Keratinocyte (primary cell): ENCODE measurements around the gene C2CD2L. TPM values are rescaled to one million over a fixed set of nuclear protein-coding genes. Genes with fewer than 3 reads are reported as not detected.

ENCODE experiments used
- DNase-seq: peaks from one replicate; pipeline ENCODE4 v3.0.0-alpha.2; 2011; ENCODE audit warnings: low read depth, missing footprints, low spot score
- FAIRE-seq: peaks from 2 replicates; lab custom pipeline; 2011; peaks lifted over from hg19 to GRCh38; lab: Jason Lieb, UNC
- H2AFZ ChIP-seq: 2 replicates; pipeline ENCODE4 v1.6.0; 2012; ENCODE audit warnings: low read length, control low read depth, inconsistent platforms; ENCODE audit not compliant: control insufficient read depth
- H3K27ac ChIP-seq: 2 replicates; pipeline ENCODE4 v1.5.1; 2011; ENCODE audit warnings: low read length; ENCODE audit not compliant: control insufficient read depth, insufficient read depth
- H3K27me3 ChIP-seq: 3 replicates; pipeline ENCODE4 v1.6.0; 2011; ENCODE audit warnings: low read length; ENCODE audit not compliant: control insufficient read depth, insufficient read depth; ENCODE audit errors: extremely low read depth
- H3K36me3 ChIP-seq, 2 experiments: 2 replicates in 1 of 2; 3 replicates in 1 of 2; pipeline ENCODE4 v1.5.1; 2011; ENCODE audit warnings: low read length in 2 of 2, mild to moderate bottlenecking in 1 of 2; ENCODE audit not compliant: control insufficient read depth in 2 of 2, insufficient read depth in 2 of 2; ENCODE audit errors: extremely low read depth in 1 of 2
- H3K4me1 ChIP-seq: 3 replicates; pipeline ENCODE4 v1.5.1; 2011; ENCODE audit warnings: low read length; ENCODE audit not compliant: control insufficient read depth, insufficient read depth; ENCODE audit errors: extremely low read depth
- H3K4me2 ChIP-seq: 3 replicates; pipeline ENCODE4 v1.6.0; 2011; ENCODE audit warnings: low read depth, low read length; ENCODE audit not compliant: control insufficient read depth, insufficient read depth; ENCODE audit errors: extremely low read depth
- H3K4me3 ChIP-seq, 3 experiments: fragments of 200-600 bp in 1 of 3; sonication (generic) in 1 of 3; 2 replicates in 2 of 3; 3 replicates in 1 of 3; pipeline ENCODE4 v1.5.1; 2011 to 2016; ENCODE audit warnings: low read length in 3 of 3, mild to moderate bottlenecking in 3 of 3, control low read depth in 2 of 3, inconsistent platforms in 1 of 3, low read depth in 1 of 3, mixed read lengths in 1 of 3, mixed run types in 1 of 3, moderate library complexity in 1 of 3; ENCODE audit not compliant: control insufficient read depth in 2 of 3, insufficient read depth in 2 of 3; ENCODE audit errors: extremely low read depth in 1 of 3
- H3K79me2 ChIP-seq: 2 replicates; pipeline ENCODE4 v1.6.0; 2012; ENCODE audit warnings: low read length; ENCODE audit not compliant: control insufficient read depth, insufficient read depth
- H3K9ac ChIP-seq: 3 replicates; pipeline ENCODE4 v1.6.0; 2011; ENCODE audit warnings: low read length; ENCODE audit not compliant: control insufficient read depth, insufficient read depth; ENCODE audit errors: extremely low read depth
- H3K9me1 ChIP-seq: 3 replicates; pipeline ENCODE4 v1.6.0; 2011; ENCODE audit warnings: low read length; ENCODE audit not compliant: control insufficient read depth, insufficient read depth; ENCODE audit errors: extremely low read depth
- H3K9me3 ChIP-seq: 2 replicates; pipeline ENCODE4 v1.5.1; 2012; ENCODE audit warnings: low read depth, low read length; ENCODE audit not compliant: control insufficient read depth
- H4K20me1 ChIP-seq: 3 replicates; pipeline ENCODE4 v1.6.0; 2011; ENCODE audit warnings: low read length; ENCODE audit not compliant: control insufficient read depth, insufficient read depth; ENCODE audit errors: extremely low read depth
- EZH2 ChIP-seq: IDR thresholded peaks from one replicate; pipeline ENCODE4 v1.6.1; 2012; ENCODE audit warnings: inconsistent platforms, mild to moderate bottlenecking, low read length, moderate library complexity
- dilution Hi-C: fragments of 300-500 bp; cut with MboI; formaldehyde crosslinking; loops from one replicate; pipeline ENCODE4 v1.7.0; 2020; ENCODE audit warnings: low sequenced_read_pairs; ENCODE audit not compliant: extremely low pct_ligation_motif_present
- polyA plus RNA-seq, 5 experiments: library from polyadenylated mRNA; depleted of rRNA in 3 of 5; stranded (reverse) in 3 of 5; stranded (forward) in 1 of 5; unstranded in 1 of 5; fragments of >200 nt; gene quantifications; 1 replicate in 1 of 5; 2 replicates in 3 of 5; 3 replicates in 1 of 5; pipeline versions ENCODE4 v1.2.1 to v1.2.3, GENCODE V29; 2011 to 2012; ENCODE audit warnings: missing spikeins in 2 of 5, low read depth in 1 of 5, low replicate concordance in 1 of 5
- TF ChIP-seq, protein P1 (sequence below), 3 experiments: IDR thresholded peaks in 1 of 3; conservative IDR thresholded peaks in 1 of 3; optimal IDR thresholded peaks in 1 of 3; 2 replicates in 2 of 3; 3 replicates in 1 of 3; pipeline versions ENCODE3 to v1.5.1; 2011; ENCODE audit warnings: low read length in 3 of 3, mild to moderate bottlenecking in 3 of 3, moderate library complexity in 2 of 3, control low read depth in 1 of 3, inconsistent platforms in 1 of 3; ENCODE audit not compliant: insufficient read depth in 2 of 3; ENCODE audit errors: extremely low read depth in 1 of 3

Gene C2CD2L
- polyA plus RNA-seq, 1 donor (not counting 4 experiments of a cell fraction or from before 2014, with no cell fraction given), result 2.9 TPM

DNA sequence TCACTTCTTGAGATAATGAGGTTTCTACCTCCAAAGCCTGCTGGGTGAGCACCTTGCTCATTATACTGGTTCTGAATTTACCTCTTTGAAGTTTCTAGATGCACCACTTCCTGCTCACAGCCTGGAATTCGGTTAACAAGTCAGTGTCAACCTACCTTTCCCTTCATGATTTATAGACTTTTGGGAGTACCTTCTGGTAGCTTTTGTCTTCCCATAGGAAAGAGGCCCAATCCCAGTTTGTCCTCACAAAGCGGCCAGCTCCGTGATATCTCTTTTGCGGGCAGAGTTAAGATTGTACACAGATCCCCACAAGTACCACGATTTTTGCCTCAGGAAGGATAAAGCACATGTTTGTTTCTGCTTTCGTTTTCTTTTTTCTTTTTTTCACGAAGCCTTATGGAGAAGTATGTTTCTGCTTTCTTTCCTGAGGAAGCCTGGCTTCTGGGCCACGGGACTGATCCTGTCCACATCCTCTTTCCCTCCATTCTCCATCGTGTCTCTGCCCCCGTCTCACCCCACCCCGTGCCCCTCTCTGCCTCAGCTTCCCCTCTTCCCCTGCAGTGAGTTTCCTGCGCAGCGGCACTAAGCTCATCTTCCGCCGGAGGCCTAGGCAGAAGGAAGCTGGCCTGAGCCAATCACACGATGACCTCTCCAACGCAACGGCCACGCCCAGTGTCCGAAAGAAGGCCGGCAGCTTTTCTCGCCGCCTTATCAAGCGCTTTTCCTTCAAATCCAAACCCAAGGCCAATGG lies 8.5 kb downstream of the C2CD2L start:
- dilution Hi-C loops, result no loop called here
- H3K27ac ChIP-seq, result no peak overlapping the region
- H3K79me2 ChIP-seq, result no peaks in the 10 kb centered on the region
- FAIRE-seq (no peak), DNase-seq (no peak)
- no peaks in the 10 kb centered on the region for H3K9me3 ChIP-seq
- no peaks in the 10 kb centered on the region for H3K9me1 ChIP-seq
- peaks cover 8% of the 10 kb centered on the region for H3K4me1 ChIP-seq
- no peak overlapping the region for H3K4me2 ChIP-seq
- no peak overlapping the region for H3K9ac ChIP-seq
- no peaks in the 10 kb centered on the region for H4K20me1 ChIP-seq
- H3K36me3 ChIP-seq, result peaks cover 7 to 19% of the 10 kb centered on the region in 2 experiments
- no peaks in the 10 kb centered on the region for H3K27me3 ChIP-seq
- no peak overlapping the region for H2AFZ ChIP-seq
- TF ChIP-seq EZH2, result no peak
- TF ChIP-seq, protein P1, sequence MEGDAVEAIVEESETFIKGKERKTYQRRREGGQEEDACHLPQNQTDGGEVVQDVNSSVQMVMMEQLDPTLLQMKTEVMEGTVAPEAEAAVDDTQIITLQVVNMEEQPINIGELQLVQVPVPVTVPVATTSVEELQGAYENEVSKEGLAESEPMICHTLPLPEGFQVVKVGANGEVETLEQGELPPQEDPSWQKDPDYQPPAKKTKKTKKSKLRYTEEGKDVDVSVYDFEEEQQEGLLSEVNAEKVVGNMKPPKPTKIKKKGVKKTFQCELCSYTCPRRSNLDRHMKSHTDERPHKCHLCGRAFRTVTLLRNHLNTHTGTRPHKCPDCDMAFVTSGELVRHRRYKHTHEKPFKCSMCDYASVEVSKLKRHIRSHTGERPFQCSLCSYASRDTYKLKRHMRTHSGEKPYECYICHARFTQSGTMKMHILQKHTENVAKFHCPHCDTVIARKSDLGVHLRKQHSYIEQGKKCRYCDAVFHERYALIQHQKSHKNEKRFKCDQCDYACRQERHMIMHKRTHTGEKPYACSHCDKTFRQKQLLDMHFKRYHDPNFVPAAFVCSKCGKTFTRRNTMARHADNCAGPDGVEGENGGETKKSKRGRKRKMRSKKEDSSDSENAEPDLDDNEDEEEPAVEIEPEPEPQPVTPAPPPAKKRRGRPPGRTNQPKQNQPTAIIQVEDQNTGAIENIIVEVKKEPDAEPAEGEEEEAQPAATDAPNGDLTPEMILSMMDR (optimal IDR thresholded peaks at IDR 0.05 in 1 of 3, IDR thresholded peaks at IDR 0.05 in 1 of 3, conservative IDR thresholded peaks at IDR 0.05 in 1 of 3; ENCODE audit: extremely low read depth in 1 of 3, insufficient read depth in 2 of 3, low read length in 3 of 3), result no peak
- H3K4me3 ChIP-seq, result no peak overlapping the region

DNA sequence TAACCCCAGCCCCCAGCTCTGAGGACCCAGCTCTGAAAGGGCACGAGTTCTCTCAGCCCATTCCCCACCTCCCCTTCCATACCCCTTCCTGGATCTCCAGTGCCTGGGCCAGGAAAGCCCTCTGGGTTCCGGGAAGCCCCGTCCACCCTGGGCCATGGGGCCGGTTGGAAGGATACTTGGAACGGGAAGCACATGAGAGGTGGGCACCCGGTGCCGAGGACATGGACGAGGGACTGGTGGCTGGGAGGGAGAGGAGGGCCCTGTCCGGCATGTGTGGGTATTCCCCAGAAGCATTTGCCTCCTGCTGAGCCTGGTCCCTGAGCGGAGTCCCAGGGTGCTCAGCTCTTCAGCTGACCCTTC lies 9.1 kb downstream of the C2CD2L start:
- no peak overlapping the region for H3K4me2 ChIP-seq
- H2AFZ ChIP-seq, result no peak overlapping the region
- H3K9me3 ChIP-seq, result no peaks in the 10 kb centered on the region
- FAIRE-seq, result no peak
- dilution Hi-C loops, result no loop called here
- peaks cover 7 to 17% of the 10 kb centered on the region in 2 experiments for H3K36me3 ChIP-seq
- peaks cover 12% of the 10 kb centered on the region for H3K4me1 ChIP-seq
- H3K4me3 ChIP-seq, result no peak overlapping the region
- no peak for DNase-seq
- TF ChIP-seq EZH2, result no peak
- TF ChIP-seq, protein P1 (optimal IDR thresholded peaks at IDR 0.05 in 1 of 3, IDR thresholded peaks at IDR 0.05 in 1 of 3, conservative IDR thresholded peaks at IDR 0.05 in 1 of 3; ENCODE audit: extremely low read depth in 1 of 3, insufficient read depth in 2 of 3, low read length in 3 of 3), result no peak
- no peak overlapping the region for H3K27ac ChIP-seq
- H3K9ac ChIP-seq, result no peak overlapping the region
- no peaks in the 10 kb centered on the region for H3K79me2 ChIP-seq
- no peaks in the 10 kb centered on the region for H3K27me3 ChIP-seq
- no peaks in the 10 kb centered on the region for H4K20me1 ChIP-seq
- no peaks in the 10 kb centered on the region for H3K9me1 ChIP-seq
